ENCODE results near the gene ETHE1.
A peak's percentile ranks its signal among the peaks of the same experiment; 100 is the strongest.
"Not testable (repeated sequence)": the region's sequence is repeated elsewhere in the genome, so short reads cannot be mapped to it uniquely, and the experiment has no call there.

The ETHE1 gene

GRCh38 chr19:43527860-43528622, 1.0 kb upstream of the ETHE1 start:
- DNase-seq (ENCODE audit: low read depth) = no peak
- H3K4me3 ChIP-seq (ENCODE audit: low read depth, low read length) = no peak overlapping the region

GRCh38 chr19:43525836-43526771, 897 bp downstream of the ETHE1 start:
- DNase-seq (ENCODE audit: low read depth) = no peak
- peak overlapping the region; percentile 69 for H3K4me3 ChIP-seq (ENCODE audit: low read depth, low read length)

GRCh38 chr19:43524922-43525835, 1.8 kb downstream of the ETHE1 start:
- H3K4me3 ChIP-seq (ENCODE audit: low read depth, low read length) = peak overlapping the region; percentile 69
- no peak for DNase-seq (ENCODE audit: low read depth)

- H3K4me3 ChIP-seq (ENCODE audit: low read depth, low read length); DNase-seq (ENCODE audit: low read depth): not testable (repeated sequence)
Observed at GRCh38 chr19:43523696-43524095, 3.3 kb downstream of the ETHE1 start.

GRCh38 chr19:43522929-43523328, 4.1 kb downstream of the ETHE1 start:
- H3K4me3 ChIP-seq (ENCODE audit: low read depth, low read length) = no peak overlapping the region
- DNase-seq (ENCODE audit: low read depth) = no peak

GRCh38 chr19:43519436-43520088, 7.4 kb downstream of the ETHE1 start:
- no peak overlapping the region for H3K4me3 ChIP-seq (ENCODE audit: low read depth, low read length)
- peak; percentile 74 for DNase-seq (ENCODE audit: low read depth)

- DNase-seq (ENCODE audit: low read depth) = no peak
- no peak overlapping the region for H3K4me3 ChIP-seq (ENCODE audit: low read depth, low read length)
Observed at GRCh38 chr19:43518051-43518450, 8.9 kb downstream of the ETHE1 start.

GRCh38 chr19:43512399-43512798, 14.6 kb downstream of the ETHE1 start:
- H3K4me3 ChIP-seq (ENCODE audit: low read depth, low read length); DNase-seq (ENCODE audit: low read depth): not testable (repeated sequence)

GRCh38 chr19:43511324-43511723, 15.7 kb downstream of the ETHE1 start:
- no peak for DNase-seq (ENCODE audit: low read depth)
- no peak overlapping the region for H3K4me3 ChIP-seq (ENCODE audit: low read depth, low read length)

- no peak overlapping the region for H3K4me3 ChIP-seq (ENCODE audit: low read depth, low read length)
- DNase-seq (ENCODE audit: low read depth) = no peak
Observed at GRCh38 chr19:43510713-43511112, 16.3 kb downstream of the ETHE1 start.

- no peak for DNase-seq (ENCODE audit: low read depth)
- no peak overlapping the region for H3K4me3 ChIP-seq (ENCODE audit: low read depth, low read length)
Observed at GRCh38 chr19:43507880-43508279, 19.1 kb downstream of the ETHE1 start.

GRCh38 chr19:43506629-43507028, 20.4 kb downstream of the ETHE1 start:
- DNase-seq (ENCODE audit: low read depth) = no peak
- no peak overlapping the region for H3K4me3 ChIP-seq (ENCODE audit: low read depth, low read length)

- DNase-seq (ENCODE audit: low read depth) = no peak
- H3K4me3 ChIP-seq (ENCODE audit: low read depth, low read length) = no peak overlapping the region
Observed at GRCh38 chr19:43505941-43506340, 21.1 kb downstream of the ETHE1 start.

- no peak for DNase-seq (ENCODE audit: low read depth)
- H3K4me3 ChIP-seq (ENCODE audit: low read depth, low read length) = no peak overlapping the region
Observed at GRCh38 chr19:43505186-43505456, 21.9 kb downstream of the ETHE1 start.

- no peak for DNase-seq (ENCODE audit: low read depth)
- H3K4me3 ChIP-seq (ENCODE audit: low read depth, low read length) = peak within 1 kb of the TSS; percentile 87
Observed at GRCh38 chr19:43504426-43505185, 22.4 kb downstream of the ETHE1 start, which contains the start of gene PHLDB3. Gene PHLDB3 (minus strand): TSS chr19:43504746. CDS start chr19:43504118, 628 bp downstream.

GRCh38 chr19:43503501-43504425, 23.2 kb downstream of the ETHE1 start:
- peak overlapping the region; percentile 87 for H3K4me3 ChIP-seq (ENCODE audit: low read depth, low read length)

GRCh38 chr19:43502419-43502976, 24.5 kb downstream of the ETHE1 start:
- no peak overlapping the region for H3K4me3 ChIP-seq (ENCODE audit: low read depth, low read length)

More at GRCh38 chr19:43503501-43504425, 23.2 kb downstream of the ETHE1 start:
- DNase-seq (ENCODE audit: low read depth) = peak; percentile 52

More at GRCh38 chr19:43502419-43502976, 24.5 kb downstream of the ETHE1 start:
- DNase-seq (ENCODE audit: low read depth) = no peak

Measured in skeletal muscle cell (primary cell).